Measurements from ENCODE around the gene TEX35.

Gene TEX35

GRCh38 chr1:178512566-178513277, at the start of gene TEX35:
TSS of gene TEX35 (plus strand) at chr1:178513109. CDS start at chr1:178513189, 80 bp downstream.
- no peak for DNase-seq (ENCODE audit: low read depth)
- no peak for TF ChIP-seq CTCF (IDR thresholded peaks at IDR 0.05; ENCODE audit: control insufficient read depth, insufficient read depth, low read depth, low read length, missing control alignments)
- H3K4me3 ChIP-seq (ENCODE audit: control insufficient read depth, low read depth, low read length) = no peak within 1 kb of the TSS

DNA sequence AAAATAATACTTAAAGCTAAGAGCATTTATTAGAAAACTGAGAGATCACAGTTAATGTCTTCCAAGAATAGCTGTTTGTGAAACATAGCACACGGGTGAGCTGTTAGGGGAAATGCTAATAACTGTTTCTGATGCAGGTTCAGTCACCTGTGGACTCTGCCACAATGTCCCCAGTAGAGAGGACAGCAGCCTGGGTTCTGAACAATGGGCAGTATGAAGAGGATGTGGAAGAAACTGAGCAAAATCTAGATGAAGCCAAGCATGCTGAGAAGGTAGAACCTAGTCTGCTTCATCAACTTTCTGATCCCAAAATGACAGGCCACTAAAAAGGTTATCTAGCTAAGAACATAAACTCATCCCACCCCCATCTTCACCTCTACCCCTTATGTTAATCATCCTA, 48.8 kb upstream of the TEX35 start:
- H3K4me3 ChIP-seq (ENCODE audit: control insufficient read depth, low read depth, low read length) = no peak overlapping the region

GRCh38 chr1:178464566-178464965, 48.3 kb upstream of the TEX35 start:
- H3K4me3 ChIP-seq (ENCODE audit: control insufficient read depth, low read depth, low read length) = no peak overlapping the region
- no peak for TF ChIP-seq CTCF (IDR thresholded peaks at IDR 0.05; ENCODE audit: control insufficient read depth, insufficient read depth, low read depth, low read length, missing control alignments)
- no peak for DNase-seq (ENCODE audit: low read depth)

More for the DNA sequence above, 48.8 kb upstream of the TEX35 start:
- no peak for DNase-seq (ENCODE audit: low read depth)
- no peak for TF ChIP-seq CTCF (IDR thresholded peaks at IDR 0.05; ENCODE audit: control insufficient read depth, insufficient read depth, low read depth, low read length, missing control alignments)

DNA sequence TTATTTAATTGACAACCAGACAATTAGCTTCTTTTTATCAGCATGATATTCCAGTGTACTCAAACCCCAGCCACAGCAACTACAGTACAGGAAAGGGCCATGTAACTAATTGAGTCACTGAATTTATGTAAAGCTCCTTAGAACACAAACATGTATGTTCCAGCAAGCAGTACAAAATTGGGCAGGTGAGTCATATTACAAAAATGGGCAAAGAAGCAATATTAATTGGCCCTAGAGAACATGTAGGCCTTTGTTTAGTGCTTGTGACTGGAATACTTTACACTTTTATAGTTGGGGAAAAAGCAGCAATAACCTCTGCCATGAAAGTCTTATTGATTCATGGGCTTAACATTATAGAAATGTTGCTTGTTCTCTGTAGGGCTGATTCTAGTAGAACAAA, 47.9 kb upstream of the TEX35 start:
- peak; percentile 21 for DNase-seq (ENCODE audit: low read depth)
- no peak for TF ChIP-seq CTCF (IDR thresholded peaks at IDR 0.05; ENCODE audit: control insufficient read depth, insufficient read depth, low read depth, low read length, missing control alignments)
- H3K4me3 ChIP-seq (ENCODE audit: control insufficient read depth, low read depth, low read length) = no peak overlapping the region

DNA sequence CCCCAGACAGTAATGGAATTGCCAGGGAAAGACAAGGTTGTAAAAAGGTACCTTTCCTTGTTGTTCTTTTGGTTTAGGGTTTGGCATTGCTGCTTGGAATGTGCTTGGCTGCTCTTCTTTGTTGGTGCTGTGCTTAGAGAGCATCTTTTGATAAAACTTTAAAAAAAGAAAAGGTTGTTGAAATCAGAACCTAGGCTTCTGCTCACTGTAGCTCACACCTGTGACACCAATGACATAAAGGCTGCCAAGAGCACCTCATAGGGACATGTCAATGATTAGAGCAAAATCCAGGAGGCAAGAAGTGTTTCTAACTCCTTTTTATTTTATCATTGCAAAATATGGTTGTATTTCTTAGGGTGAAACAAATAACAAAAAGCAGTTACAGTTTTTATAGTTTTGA, 45.1 kb upstream of the TEX35 start:
- no peak for DNase-seq (ENCODE audit: low read depth)
- TF ChIP-seq CTCF (IDR thresholded peaks at IDR 0.05; ENCODE audit: control insufficient read depth, insufficient read depth, low read depth, low read length, missing control alignments) = no peak

DNA sequence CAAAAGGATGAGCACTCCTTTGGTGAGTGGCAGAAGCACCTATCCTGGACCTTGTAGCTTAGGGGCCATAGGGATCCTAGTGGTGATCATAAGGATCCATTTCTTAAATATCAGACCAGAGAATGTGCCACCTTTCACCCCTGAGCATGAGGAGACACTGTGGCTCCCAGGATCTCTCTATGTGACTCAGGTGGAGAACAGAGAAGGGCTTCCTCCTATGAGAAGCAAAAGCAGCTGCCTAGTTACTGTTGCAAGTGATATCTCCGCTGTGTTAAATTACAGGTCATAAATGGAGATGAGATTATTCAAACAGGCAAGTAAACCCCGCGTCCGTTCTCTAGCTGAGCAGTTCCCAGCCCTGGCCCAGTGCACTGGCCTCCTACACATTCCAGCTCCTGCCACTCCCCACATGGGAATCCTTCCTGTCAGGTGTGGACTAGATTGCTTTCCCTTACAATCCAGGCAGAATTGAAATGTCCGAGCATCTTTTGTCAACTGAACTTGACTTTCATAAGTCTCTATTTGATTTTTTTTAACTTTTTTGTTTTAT, 42.4 kb upstream of the TEX35 start:
- H3K4me3 ChIP-seq (ENCODE audit: control insufficient read depth, low read depth, low read length) = no peak overlapping the region
- no peak for TF ChIP-seq CTCF (IDR thresholded peaks at IDR 0.05; ENCODE audit: control insufficient read depth, insufficient read depth, low read depth, low read length, missing control alignments)
- no peak for DNase-seq (ENCODE audit: low read depth)

More for the DNA sequence above, 45.1 kb upstream of the TEX35 start:
- no peak overlapping the region for H3K4me3 ChIP-seq (ENCODE audit: control insufficient read depth, low read depth, low read length)
